Mesodermal cell (in vitro differentiated cells): ENCODE data around the gene RAP1GAP2.

Source experiments
- H3K27ac ChIP-seq: 2 replicates; pipeline ENCODE4 v1.7.0; 2013; ENCODE audit warnings: mild to moderate bottlenecking, low read depth, low read length, moderate library complexity; ENCODE audit not compliant: severe bottlenecking
- H3K36me3 ChIP-seq: 2 replicates; pipeline ENCODE4 v1.7.1; 2013; ENCODE audit warnings: mild to moderate bottlenecking, low read length, moderate library complexity; ENCODE audit not compliant: control insufficient read depth, insufficient read depth
- H3K4me1 ChIP-seq: one replicate; pipeline ENCODE4 v1.7.1; 2013; ENCODE audit warnings: mild to moderate bottlenecking, low read length; ENCODE audit not compliant: insufficient read depth, control insufficient read depth, poor library complexity, severe bottlenecking
- H3K4me3 ChIP-seq: 2 replicates; pipeline ENCODE4 v1.7.0; 2013; ENCODE audit warnings: low read length, control low read depth, mild to moderate bottlenecking; ENCODE audit not compliant: insufficient read depth, poor library complexity, severe bottlenecking; ENCODE audit errors: extremely low read depth
- H3K9me3 ChIP-seq: 2 replicates; pipeline ENCODE4 v1.7.1; 2013; ENCODE audit warnings: mild to moderate bottlenecking, low read length, moderate library complexity; ENCODE audit not compliant: control insufficient read depth
- WGBS, 2 experiments: methylation state at CpG; one replicate each; pipeline ENCODE4 v1.1.5; 2013; ENCODE audit warnings: missing lambda C conversion rate in 2 of 2; ENCODE audit not compliant: insufficient coverage in 2 of 2; 5-methylcytosine and 5-hydroxymethylcytosine counted together

RAP1GAP2 gene

DNA sequence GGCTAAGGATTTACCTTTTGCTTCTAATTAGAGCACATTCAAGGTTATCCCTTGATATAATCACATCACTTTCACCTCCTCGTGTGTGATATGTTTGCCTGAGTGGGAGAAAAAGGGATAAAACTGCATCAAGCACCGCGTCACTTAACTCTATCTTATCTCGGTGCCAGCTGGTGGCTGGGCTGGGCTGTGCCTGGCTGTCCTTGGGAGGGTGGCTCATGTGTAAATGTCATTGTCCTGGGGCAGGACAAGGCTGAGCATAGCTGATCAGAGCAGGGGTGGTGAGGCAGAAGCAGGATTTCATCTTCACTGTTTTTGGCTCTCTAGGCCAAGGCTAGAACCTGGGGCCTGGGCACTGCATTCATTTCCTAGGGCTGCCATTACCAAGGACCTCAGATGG, 105.3 kb downstream of the RAP1GAP2 start:
- Histone ChIP-seq H3K4me1 (no peaks in the 10 kb centered on the region), H3K27ac (no peak overlapping the region), H3K36me3 (peaks cover 4% of the 10 kb centered on the region), H3K4me3 (no peak overlapping the region), H3K9me3 (peaks cover 4% of the 10 kb centered on the region)
- 93 to 100% methylated on average over 3 of the region's 4 CpGs for WGBS, 2 experiments

- no peak overlapping the region for H3K27ac ChIP-seq
- H3K4me3 ChIP-seq: no peak overlapping the region
- H3K36me3 ChIP-seq: peaks cover 4% of the 10 kb centered on the region
- 95 to 96% methylated on average over 9 of the region's 9 CpGs for WGBS, 2 experiments
- H3K4me1 ChIP-seq: no peaks in the 10 kb centered on the region
- H3K9me3 ChIP-seq: peaks cover 4% of the 10 kb centered on the region
Observed at GRCh38 chr17:2902546-2902945, 106.3 kb downstream of the RAP1GAP2 start.

DNA sequence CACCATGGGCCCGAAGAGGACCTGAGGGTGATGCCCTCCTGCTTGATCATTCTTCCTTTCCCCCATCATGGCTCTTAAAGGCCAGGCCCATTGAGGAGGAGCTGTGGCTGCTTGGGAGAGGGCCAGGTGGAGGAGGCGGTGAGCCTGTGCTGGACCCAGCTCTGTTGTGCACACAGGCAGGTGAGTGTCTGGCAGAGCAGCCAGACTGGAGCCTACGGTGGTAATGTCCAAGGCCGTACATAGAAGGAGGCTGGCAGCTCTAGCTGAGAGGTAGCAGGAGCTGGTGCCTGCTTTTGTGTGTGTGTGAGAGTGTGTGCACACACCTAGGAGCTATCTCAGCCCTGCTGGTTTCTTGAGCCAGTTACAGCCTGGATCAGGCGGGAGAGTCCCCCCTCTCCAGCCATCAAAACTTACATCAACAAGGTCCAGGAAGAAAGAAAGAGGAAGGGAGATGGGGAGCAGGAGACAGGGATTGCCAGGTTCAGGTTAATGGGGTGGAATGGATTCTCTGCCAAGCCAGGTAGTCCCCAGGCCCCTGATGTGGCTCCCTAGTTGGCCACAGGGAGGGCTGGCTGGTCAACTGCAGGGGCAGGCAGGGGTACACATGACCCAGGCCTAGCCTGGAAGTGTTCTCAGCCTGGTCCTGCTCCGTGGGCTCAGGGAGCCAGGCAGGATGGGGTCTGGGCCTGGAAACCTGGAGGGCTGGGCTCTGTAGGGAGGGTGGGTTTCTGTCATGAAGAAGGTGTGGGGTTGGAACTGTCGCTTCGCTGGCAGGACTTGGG, 107.1 kb downstream of the RAP1GAP2 start:
- no peak overlapping the region for H3K27ac ChIP-seq
- 88 to 97% methylated on average over 5 of the region's 8 CpGs for whole genome bisulfite sequencing, 2 experiments
- H3K4me1 ChIP-seq: no peaks in the 10 kb centered on the region
- H3K36me3 ChIP-seq: peaks cover 4% of the 10 kb centered on the region
- H3K4me3 ChIP-seq: no peak overlapping the region
- peaks cover 4% of the 10 kb centered on the region for H3K9me3 ChIP-seq

DNA sequence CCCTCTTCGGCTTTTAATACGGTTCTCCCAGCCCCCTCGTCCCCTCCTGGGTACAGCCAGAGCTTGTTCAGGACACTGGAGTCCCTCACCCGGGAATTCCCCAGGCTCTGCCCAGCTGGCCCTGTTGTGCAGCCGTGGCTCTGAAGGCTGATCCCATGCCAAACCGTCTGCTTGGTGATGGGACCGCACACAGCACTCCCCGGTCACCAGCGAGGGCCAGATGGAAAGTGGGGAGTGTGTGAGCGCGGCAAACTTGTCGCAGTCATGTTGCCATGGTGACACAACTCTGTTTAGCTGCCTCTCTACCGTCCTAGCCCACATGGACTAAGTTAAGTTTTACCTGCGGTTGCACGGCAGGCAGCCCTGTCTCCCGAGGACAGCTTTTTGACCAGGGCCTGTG, 107.9 kb downstream of the RAP1GAP2 start:
- Histone ChIP-seq H3K36me3 (peaks cover 4% of the 10 kb centered on the region), H3K4me1 (no peaks in the 10 kb centered on the region), H3K9me3 (peaks cover 4% of the 10 kb centered on the region), H3K27ac (no peak overlapping the region), H3K4me3 (no peak overlapping the region)
- WGBS, 2 experiments: 76 to 78% methylated on average over 13 to 14 of the region's 16 CpGs

DNA sequence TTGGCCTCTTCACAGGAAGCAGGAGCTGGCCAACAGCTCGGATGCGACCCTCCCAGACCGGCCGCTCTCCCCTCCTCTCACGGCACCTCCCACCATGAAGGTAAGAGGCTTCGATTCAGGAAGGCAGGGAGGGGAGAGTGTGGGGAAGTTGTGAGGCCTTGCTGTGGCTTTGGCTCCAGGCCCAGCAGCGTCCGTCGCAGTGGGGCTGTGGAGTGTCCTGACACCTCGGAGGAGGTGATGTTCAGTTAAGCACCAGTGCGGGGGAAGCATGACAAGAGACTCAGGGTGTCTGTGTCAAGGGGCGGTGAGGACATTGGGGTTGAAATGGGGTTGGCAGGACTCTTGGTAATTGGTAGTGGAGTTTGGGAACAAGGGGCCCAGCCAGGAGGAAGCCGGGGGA, 109.0 kb downstream of the RAP1GAP2 start:
- H3K27ac ChIP-seq: no peak overlapping the region
- H3K4me3 ChIP-seq: no peak overlapping the region
- H3K9me3 ChIP-seq: peaks cover 4% of the 10 kb centered on the region
- 94 to 98% methylated on average over 6 to 8 of the region's 13 CpGs for WGBS, 2 experiments
- no peaks in the 10 kb centered on the region for H3K4me1 ChIP-seq
- H3K36me3 ChIP-seq: peaks cover 4% of the 10 kb centered on the region

GRCh38 chr17:2905696-2906501, 109.7 kb downstream of the RAP1GAP2 start:
- Histone ChIP-seq H3K36me3 (peaks cover 4% of the 10 kb centered on the region), H3K4me3 (no peak overlapping the region), H3K27ac (no peak overlapping the region), H3K9me3 (peaks cover 4% of the 10 kb centered on the region), H3K4me1 (no peaks in the 10 kb centered on the region)
- WGBS, 2 experiments: 90 to 100% methylated on average over 4 to 12 of the region's 15 CpGs

DNA sequence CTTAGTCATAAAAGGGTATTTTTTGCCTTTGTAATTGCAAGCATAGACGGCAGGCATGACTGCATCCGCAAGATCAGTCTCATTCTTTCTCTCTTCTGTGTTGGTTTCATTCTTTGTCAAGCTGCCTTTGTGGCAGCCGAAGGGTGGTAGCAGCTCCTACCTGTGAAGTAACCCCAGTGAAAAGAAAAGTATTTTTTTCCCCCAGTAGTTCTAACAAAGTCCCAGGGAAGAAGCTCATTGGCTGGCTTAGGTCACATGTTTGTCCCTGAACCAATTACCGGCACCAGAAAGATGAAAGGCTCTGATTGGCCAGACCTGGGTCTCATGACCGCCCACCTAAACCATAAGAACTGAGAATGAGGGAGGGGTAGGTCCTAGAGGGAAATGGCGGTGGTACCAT, 110.7 kb downstream of the RAP1GAP2 start:
- no peak overlapping the region for H3K4me3 ChIP-seq
- H3K4me1 ChIP-seq: no peaks in the 10 kb centered on the region
- H3K27ac ChIP-seq: no peak overlapping the region
- no peaks in the 10 kb centered on the region for H3K9me3 ChIP-seq
- WGBS, 2 experiments: 92 to 95% methylated on average over 5 of the region's 6 CpGs
- peaks cover 4% of the 10 kb centered on the region for H3K36me3 ChIP-seq

DNA sequence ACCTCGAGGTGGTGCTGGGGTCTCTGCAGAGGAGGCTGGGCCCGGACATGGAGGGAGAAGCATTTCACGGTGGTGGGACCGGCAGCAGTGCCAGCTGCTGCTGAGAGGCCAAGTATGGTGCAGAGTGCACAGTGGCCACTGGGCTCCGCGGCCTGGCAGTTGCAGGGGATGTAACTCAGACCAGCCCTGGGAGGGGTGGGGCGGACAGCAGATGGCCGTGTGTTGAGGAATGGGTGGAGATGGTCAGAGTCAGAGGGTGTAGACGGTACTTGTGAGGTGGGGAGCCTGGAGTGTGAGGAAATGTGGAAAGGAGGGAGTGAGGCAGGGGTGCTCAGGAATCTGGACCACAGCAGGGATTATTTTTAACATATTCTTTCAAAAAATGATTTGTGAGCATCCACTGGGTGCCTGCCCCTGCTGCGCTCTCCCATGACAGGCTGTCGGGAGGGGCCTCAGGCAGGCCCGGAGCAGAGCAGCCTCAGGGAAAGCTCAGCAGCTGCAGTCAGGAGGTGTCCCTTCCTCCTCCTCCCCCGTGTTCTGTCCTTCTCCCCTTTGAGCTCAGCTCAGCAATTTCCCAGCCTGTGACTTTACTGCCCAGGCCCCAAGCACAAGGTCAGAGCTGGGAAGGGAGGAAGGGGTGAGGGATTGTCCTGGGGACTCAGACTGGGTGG, 113.1 kb downstream of the RAP1GAP2 start:
- Histone ChIP-seq H3K9me3 (no peaks in the 10 kb centered on the region), H3K4me3 (no peak overlapping the region), H3K36me3 (peaks cover 4% of the 10 kb centered on the region), H3K4me1 (no peaks in the 10 kb centered on the region), H3K27ac (no peak overlapping the region)
- WGBS, 2 experiments: 87 to 91% methylated on average over 9 to 12 of the region's 13 CpGs

DNA sequence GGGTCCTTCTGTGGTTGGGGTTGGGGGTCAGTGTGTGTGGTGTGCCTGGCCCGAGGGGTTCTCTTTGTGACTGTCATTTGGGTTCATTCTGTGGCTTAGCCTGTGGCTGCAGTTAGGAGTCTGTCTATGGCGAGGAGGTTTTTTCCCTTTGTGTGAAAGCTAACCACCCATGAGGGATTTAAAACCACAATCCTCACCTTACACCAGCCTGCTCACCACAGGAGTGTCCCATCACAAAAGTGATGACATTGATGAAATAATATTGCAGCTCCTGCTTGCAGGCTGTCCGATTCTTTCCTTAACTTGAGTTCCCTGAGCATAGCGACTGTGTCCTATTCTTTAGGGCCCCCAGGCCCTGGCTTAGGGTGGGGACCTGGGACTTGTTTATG, 113.6 kb downstream of the RAP1GAP2 start:
- Histone ChIP-seq H3K9me3 (no peaks in the 10 kb centered on the region), H3K36me3 (peaks cover 4% of the 10 kb centered on the region), H3K4me3 (no peak overlapping the region), H3K4me1 (no peaks in the 10 kb centered on the region), H3K27ac (no peak overlapping the region)
- 92 to 93% methylated on average over 2 to 3 of the region's 4 CpGs for WGBS, 2 experiments

GRCh38 chr17:2911035-2911754, 115.0 kb downstream of the RAP1GAP2 start:
- no peak overlapping the region for H3K27ac ChIP-seq
- 73 to 82% methylated on average over 7 to 13 of the region's 19 CpGs for WGBS, 2 experiments
- no peak overlapping the region for H3K4me3 ChIP-seq
- peaks cover 4% of the 10 kb centered on the region for H3K36me3 ChIP-seq
- H3K4me1 ChIP-seq: no peaks in the 10 kb centered on the region
- H3K9me3 ChIP-seq: no peaks in the 10 kb centered on the region
